Measurements from ENCODE around the gene SLC31A2.
A peak's percentile ranks its signal among the peaks of the same experiment; 100 is the strongest.

The SLC31A2 gene

DNA sequence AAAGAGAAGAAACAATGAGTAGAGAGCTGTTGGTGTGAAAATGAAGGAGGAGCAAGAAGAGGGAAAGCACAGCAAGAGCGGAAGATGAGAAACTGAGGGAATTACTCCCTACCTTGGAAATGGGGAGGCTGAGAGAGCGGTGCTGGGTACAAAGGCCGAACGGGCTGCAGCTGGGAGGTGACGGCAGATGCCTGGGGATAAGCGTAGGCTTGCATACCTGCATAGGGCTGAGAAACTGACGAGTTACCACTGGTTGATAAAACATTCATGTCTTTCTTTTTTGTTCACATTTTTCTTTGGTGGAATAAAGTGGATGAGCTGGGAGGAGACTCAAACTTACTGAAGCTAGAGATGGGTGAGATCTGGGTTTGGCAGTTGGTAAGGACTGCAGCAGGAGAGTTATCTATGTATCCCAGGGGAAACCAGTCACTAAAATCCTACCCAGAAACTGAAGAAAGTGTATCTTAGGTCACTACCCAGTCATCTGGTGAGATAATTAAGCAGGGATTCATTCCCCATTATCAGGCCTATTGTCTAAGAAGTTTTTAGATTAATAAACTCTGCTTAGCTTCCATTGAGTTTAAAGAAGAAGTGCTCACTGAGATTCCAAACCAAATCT, 35.4 kb downstream of the SLC31A2 start:
- no peak for DNase-seq (ENCODE audit: low spot score)

DNA sequence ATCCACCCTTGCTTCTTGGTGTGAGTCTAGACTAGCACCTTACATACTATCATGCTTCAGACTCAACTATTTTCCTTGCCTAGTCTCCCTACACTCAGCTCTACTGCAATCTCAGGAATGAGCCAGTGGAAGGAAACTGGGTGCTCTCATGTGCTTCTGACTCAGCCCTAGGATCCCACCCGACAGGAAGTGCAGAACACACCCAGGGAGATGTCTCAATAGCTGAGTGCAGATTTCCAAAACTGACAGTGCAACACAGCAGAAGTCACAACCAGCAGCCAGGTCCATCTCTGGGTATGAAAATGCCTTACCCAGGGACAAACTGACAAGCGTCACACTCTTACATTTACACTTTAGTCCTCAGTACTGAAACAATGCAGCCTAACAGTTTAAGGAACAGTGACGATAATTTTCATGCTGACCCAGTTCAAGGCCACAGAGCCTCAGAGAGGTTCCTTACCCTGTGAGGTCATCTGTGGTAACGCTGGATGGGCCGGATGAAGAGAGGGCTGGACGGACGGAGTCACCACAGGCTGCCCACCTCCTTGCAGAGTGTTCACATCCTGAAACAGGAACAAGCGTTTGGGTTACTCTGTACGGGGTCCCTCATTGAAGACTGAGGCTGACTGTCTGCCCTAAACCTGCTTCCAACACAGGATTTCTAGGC, 37.3 kb downstream of the SLC31A2 start:
- DNase-seq (ENCODE audit: low spot score), result peak; percentile 94

DNA sequence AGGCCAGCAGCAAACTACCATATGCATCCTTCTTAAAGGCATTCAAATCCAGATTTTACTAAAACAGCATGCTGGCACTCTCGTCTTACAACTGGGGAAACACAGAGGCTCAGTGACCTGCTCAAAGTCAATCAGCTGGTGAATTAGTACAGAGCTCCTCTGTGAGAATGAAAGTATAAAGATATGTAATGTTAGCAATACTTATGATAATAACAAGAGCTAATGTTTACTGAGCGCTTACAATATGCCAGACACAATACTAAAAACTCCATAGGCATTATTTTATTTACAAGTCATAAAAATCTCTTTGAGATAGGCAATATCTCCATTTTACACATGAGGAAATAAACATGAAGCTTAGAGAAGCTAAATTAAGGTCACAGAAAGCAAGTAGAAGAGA, 41.6 kb downstream of the SLC31A2 start:
- no peak for DNase-seq (ENCODE audit: low spot score)

DNA sequence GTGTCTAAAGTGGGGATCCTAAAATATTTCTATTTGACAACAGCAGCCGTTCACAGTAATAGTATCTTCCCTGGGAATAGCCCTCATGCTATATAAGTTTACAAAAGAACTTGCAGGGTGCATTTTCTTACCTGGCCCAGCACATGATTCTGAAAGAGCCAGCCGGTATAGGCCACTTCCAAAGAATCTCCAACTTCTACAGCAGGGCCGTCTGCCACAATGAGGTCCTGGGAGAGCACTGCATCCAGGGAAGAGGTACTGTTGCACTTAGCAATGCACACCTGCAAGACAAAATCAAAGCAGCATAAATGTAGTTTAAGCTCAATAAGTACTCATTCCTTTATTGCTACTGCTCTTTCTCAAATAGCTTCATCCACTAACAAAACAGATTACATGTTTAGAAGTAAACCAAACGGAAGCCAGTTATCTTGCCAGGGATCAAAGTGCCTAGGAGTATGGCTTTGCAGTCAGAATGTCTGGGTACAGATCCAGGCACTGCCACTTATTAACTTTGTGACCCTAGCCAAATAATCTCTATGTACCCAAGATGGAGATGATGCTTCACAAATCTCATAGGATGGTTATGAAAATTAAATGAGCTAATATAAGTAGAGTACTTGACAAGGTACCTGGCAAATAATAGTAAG, 49.0 kb downstream of the SLC31A2 start:
- DNase-seq (ENCODE audit: low spot score), result no peak

DNA sequence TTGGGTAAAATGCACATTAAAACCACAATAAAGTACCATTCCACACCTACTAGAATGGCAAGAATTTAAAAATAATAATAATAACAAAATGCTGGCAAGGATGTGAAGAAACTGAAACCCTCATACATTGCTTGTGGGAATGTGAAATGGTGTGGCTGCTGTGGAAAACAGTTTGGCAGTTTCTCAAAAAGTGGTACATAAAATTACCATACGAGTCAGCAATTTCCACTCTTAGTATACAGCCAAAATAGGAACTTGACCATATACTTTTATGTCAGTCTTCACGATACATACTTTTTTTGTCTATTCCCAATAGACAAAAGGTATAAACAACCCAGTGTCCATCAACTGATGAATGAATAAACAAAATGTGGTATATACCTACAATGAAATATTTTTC, 54.6 kb downstream of the SLC31A2 start:
- DNase-seq (ENCODE audit: low spot score), result no peak

DNA sequence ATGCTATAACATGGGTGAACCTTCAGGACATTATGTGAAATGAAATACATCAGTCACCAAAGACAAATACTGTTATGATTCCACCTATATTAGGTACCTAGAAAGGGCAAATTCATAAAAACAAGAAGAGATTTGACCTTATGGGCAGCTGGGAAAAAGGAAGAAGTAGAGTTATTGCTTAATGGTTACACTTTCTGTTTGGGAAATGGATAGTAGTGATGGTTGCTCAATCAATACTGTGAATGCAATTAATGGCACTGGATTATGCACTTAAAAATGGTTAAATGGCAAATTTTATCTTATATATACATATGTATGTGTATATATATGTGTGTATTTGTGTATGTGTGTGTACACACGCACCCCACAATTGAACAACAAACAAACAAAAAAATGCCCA, 55.1 kb downstream of the SLC31A2 start:
- DNase-seq (ENCODE audit: low spot score), result no peak

DNA sequence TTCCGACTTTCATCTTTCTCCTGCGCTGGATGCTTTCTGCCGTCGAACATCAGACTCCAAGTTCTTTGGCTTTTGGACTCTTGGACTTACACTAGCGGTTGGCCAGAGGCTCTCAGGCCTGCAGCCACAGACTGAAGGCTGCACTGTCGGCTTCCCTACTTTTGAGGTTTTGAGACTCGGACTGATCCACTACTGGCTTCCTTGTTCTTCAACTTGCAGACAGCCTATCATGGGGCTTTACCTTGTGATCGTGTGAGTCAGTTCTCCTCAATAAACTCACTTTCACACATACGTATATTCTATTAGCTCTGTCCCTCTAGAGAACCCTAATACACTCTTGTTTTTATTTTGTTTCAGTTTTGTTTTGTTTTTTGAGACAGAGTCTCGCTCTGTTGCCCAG, 60.0 kb downstream of the SLC31A2 start:
- no peak for DNase-seq (ENCODE audit: low spot score)
